Measurements from ENCODE around the gene VPS13D. TPM values are rescaled to one million over a fixed set of nuclear protein-coding genes. Genes with fewer than 3 reads are reported as not detected.

The VPS13D gene
- total RNA-seq, 1 experiment from 2014 or later: 31.6 TPM

DNA sequence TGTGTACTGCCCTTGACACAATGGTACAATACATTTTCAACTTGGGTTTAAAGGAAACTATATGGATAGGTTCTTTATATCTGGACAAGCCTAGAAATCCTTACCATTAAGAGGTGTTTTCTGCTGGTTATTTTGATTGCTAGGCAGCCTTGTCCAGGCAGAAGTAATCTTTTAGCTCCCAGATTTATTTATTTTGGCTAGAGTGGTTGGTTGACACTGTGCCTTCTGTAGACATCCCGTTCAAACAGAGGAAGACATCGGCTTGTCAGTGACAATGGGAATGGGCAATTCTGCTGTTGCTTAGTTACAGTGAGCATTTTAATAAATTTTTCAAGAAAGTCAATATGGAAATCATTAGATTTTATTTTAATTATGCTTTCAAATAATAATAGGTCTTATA is 138.8 kb downstream of the VPS13D start (continued):
- TF ChIP-seq REST (IDR thresholded peaks at IDR 0.05; ENCODE audit: low read depth) (no peak), SP1 (IDR thresholded peaks at IDR 0.05; ENCODE audit: low read depth) (no peak), POLR2A (IDR thresholded peaks at IDR 0.05; ENCODE audit: borderline replicate concordance, extremely low read depth, insufficient read depth, insufficient read length) (no peak)
- TF ChIP-seq, protein P1, sequence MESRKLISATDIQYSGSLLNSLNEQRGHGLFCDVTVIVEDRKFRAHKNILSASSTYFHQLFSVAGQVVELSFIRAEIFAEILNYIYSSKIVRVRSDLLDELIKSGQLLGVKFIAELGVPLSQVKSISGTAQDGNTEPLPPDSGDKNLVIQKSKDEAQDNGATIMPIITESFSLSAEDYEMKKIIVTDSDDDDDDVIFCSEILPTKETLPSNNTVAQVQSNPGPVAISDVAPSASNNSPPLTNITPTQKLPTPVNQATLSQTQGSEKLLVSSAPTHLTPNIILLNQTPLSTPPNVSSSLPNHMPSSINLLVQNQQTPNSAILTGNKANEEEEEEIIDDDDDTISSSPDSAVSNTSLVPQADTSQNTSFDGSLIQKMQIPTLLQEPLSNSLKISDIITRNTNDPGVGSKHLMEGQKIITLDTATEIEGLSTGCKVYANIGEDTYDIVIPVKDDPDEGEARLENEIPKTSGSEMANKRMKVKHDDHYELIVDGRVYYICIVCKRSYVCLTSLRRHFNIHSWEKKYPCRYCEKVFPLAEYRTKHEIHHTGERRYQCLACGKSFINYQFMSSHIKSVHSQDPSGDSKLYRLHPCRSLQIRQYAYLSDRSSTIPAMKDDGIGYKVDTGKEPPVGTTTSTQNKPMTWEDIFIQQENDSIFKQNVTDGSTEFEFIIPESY (IDR thresholded peaks at IDR 0.05; ENCODE audit: extremely low read depth, insufficient replicate concordance, low read length): no peak

- RAD21 ChIA-PET (ENCODE audit: low non-redundant PET in 1 of 2, low total read pairs in 2 of 2, uncharacterized antibody in 2 of 2, unreplicated experiment in 2 of 2): no interaction called here
- H3K4me3 ChIP-seq (replicated peaks in 1 of 2; ENCODE audit: low read depth in 1 of 2, low read length in 2 of 2): no peak overlapping the region
- no peak for DNase-seq (ENCODE audit: low read depth, low spot score)
- no peaks in the 10 kb centered on the region for H3K9me2 ChIP-seq (ENCODE audit: insufficient read depth)
- no peaks in the 10 kb centered on the region for H3K9me3 ChIP-seq (ENCODE audit: control insufficient read depth in 1 of 2, insufficient read depth in 1 of 2, low read depth in 1 of 2, low read length in 2 of 2)
- no peaks in the 10 kb centered on the region for H3K4me1 ChIP-seq (ENCODE audit: control insufficient read depth in 1 of 2, insufficient read depth in 2 of 2, low read length in 2 of 2)
- H3K79me2 ChIP-seq (ENCODE audit: insufficient read depth, low read length): no peaks in the 10 kb centered on the region
- no peak overlapping the region for H3K4me2 ChIP-seq (ENCODE audit: low read length)
- H4K20me1 ChIP-seq (ENCODE audit: insufficient read depth): no peaks in the 10 kb centered on the region
- TF ChIP-seq, protein P1 (IDR thresholded peaks at IDR 0.05; ENCODE audit: extremely low read depth, insufficient replicate concordance, low read length): no peak
- TF ChIP-seq, protein P2, sequence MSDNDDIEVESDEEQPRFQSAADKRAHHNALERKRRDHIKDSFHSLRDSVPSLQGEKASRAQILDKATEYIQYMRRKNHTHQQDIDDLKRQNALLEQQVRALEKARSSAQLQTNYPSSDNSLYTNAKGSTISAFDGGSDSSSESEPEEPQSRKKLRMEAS (IDR thresholded peaks at IDR 0.05): no peak
- TF ChIP-seq POLR2A (IDR thresholded peaks at IDR 0.05; ENCODE audit: borderline replicate concordance, extremely low read depth, insufficient read depth, insufficient read length): no peak
- no TSS peak for BruUV-seq (replicated peaks)
- no peak overlapping the region for H2AFZ ChIP-seq (ENCODE audit: low read depth, low read length, poor library complexity, severe bottlenecking)
- H3K27me3 ChIP-seq (ENCODE audit: insufficient read depth, low read length): no peaks in the 10 kb centered on the region
- no peak for ATAC-seq
- H3K9ac ChIP-seq (ENCODE audit: low read length): no peak overlapping the region
- peaks cover 6% of the 10 kb centered on the region in 2 experiments; a peak in 2 of 4 replicates for H3K36me3 ChIP-seq (ENCODE audit: control insufficient read depth in 1 of 2, insufficient read depth in 2 of 2, low read length in 2 of 2)
- intact Hi-C loops (cut with micrococcal nuclease): no loop called here
- POLR2A ChIA-PET: no interaction called here
- CTCF ChIA-PET: no interaction called here
- H3K27ac ChIP-seq (ENCODE audit: low read depth, low read length): no peak overlapping the region
Measured at GRCh38 chr1:12369258-12369657, 139.4 kb downstream of the VPS13D start.

All from HCT116 (cell line).